ENCODE results near the gene NEK7. TPM values are rescaled to one million over a fixed set of nuclear protein-coding genes. Genes with fewer than 3 reads are reported as not detected.

The NEK7 gene
- total and polyA plus RNA-seq, 2 donors (not counting 1 experiment from before 2014, with no cell fraction given), result 8.1 to 75.4 TPM

DNA sequence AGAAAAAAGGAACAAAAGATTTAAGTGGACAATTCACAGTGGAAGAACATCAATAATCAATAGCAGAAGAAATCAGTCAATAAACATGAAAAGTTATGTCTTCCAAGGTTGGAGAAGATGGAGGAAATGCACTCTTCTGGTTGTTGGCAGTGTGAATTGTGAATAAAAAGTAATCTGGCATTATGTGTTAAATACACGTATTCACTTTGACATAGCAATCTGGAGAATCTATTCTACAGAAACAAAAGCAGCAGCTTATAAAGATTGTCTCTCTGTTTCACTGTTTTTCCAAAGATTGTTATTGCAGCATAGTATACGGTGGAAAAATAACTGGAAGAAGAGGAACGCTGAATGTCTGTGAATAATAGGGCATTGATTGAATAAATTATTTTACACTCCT lies 169.4 kb downstream of the NEK7 start:
- CTCF ChIA-PET, result no interaction called here

DNA sequence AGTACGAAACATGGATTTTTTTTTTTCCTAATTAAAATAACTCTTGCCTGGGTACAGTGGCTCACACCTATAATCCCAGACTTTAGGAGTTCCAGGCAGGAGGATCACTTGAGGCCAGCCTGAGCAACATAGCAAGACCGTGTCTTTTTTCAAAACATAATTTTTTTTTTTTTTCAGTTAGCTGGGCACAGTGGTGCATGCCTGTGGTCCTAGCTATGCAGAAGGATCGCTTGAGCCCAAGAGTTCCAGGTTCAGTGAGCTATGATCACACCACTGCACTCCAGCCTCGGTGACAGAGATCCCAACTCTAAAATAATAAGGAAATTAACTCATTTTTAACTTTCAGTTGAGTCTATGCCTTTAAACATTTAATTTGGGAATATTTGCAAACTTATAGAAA lies 170.1 kb downstream of the NEK7 start:
- H3K79me2 ChIP-seq (ENCODE audit: control insufficient read depth, insufficient read depth, low read length), result no peaks in the 10 kb centered on the region
- no peak overlapping the region for H3K9ac ChIP-seq (ENCODE audit: low read length)
- no peak overlapping the region for H3K27ac Mint-ChIP-seq
- H3K9me3 Mint-ChIP-seq (ENCODE audit: insufficient read depth), result no peaks in the 10 kb centered on the region
- CTCF ChIA-PET, result no interaction called here
- H3K27me3 ChIP-seq (replicated peaks in 1 of 4; ENCODE audit: control extremely low read depth in 1 of 4, control insufficient read depth in 3 of 4, insufficient read depth in 4 of 4, low read length in 3 of 4), result no peaks in the 10 kb centered on the region
- H3K27me3 Mint-ChIP-seq, result peaks cover 4% of the 10 kb centered on the region
- peaks cover 0 to 4% (median 0%) of the 10 kb centered on the region in 3 donors for H3K9me3 ChIP-seq (ENCODE audit: control extremely low read depth in 1 of 3, control insufficient read depth in 2 of 3, insufficient read depth in 1 of 3, low read length in 2 of 3)
- ATAC-seq (ENCODE audit: low read depth), result no peak
- H3K27ac ChIP-seq (ENCODE audit: low read length in 2 of 2), result no peak overlapping the region
- no peaks in the 10 kb centered on the region for H4K20me1 ChIP-seq (ENCODE audit: control insufficient read depth, insufficient read depth, low read length, poor library complexity, severe bottlenecking)
- TF ChIP-seq, protein P1, sequence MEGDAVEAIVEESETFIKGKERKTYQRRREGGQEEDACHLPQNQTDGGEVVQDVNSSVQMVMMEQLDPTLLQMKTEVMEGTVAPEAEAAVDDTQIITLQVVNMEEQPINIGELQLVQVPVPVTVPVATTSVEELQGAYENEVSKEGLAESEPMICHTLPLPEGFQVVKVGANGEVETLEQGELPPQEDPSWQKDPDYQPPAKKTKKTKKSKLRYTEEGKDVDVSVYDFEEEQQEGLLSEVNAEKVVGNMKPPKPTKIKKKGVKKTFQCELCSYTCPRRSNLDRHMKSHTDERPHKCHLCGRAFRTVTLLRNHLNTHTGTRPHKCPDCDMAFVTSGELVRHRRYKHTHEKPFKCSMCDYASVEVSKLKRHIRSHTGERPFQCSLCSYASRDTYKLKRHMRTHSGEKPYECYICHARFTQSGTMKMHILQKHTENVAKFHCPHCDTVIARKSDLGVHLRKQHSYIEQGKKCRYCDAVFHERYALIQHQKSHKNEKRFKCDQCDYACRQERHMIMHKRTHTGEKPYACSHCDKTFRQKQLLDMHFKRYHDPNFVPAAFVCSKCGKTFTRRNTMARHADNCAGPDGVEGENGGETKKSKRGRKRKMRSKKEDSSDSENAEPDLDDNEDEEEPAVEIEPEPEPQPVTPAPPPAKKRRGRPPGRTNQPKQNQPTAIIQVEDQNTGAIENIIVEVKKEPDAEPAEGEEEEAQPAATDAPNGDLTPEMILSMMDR (IDR thresholded peaks at IDR 0.05), result no peak
- TF ChIP-seq EZH2 (IDR thresholded peaks at IDR 0.05; ENCODE audit: borderline replicate concordance, insufficient read depth, low read depth, low read length, poor library complexity, severe bottlenecking), result no peak
- H3K4me2 ChIP-seq (replicated peaks; ENCODE audit: low read depth, low read length, poor library complexity, severe bottlenecking), result no peak overlapping the region
- no peaks in the 10 kb centered on the region for H3K36me3 ChIP-seq (replicated peaks in 1 of 2; ENCODE audit: control extremely low read depth in 1 of 2, control insufficient read depth in 1 of 2, extremely low read depth in 1 of 2, insufficient read depth in 2 of 2, low read length in 1 of 2)
- no peak for DNase-seq
- H3K4me1 Mint-ChIP-seq, result no peaks in the 10 kb centered on the region
- intact Hi-C loops (cut with micrococcal nuclease), result no loop called here
- H3K4me3 Mint-ChIP-seq, result no peak overlapping the region
- 100% methylated on average over 1 of the region's 4 CpGs for WGBS (ENCODE audit: insufficient coverage)
- POLR2A ChIA-PET, result no interaction called here
- H2AFZ ChIP-seq (ENCODE audit: insufficient read depth, low read depth, low read length, poor library complexity, severe bottlenecking), result no peak overlapping the region
- H3K4me3 ChIP-seq (ENCODE audit: control extremely low read depth in 1 of 5, extremely low read depth in 1 of 5, insufficient read depth in 1 of 5, low read depth in 2 of 5, low read length in 4 of 5), result no peak overlapping the region
- H3K4me1 ChIP-seq (ENCODE audit: control insufficient read depth in 2 of 2, insufficient read depth in 2 of 2, low read length in 2 of 2), result no peaks in the 10 kb centered on the region

More for the DNA sequence above, 169.4 kb downstream of the NEK7 start:
- no peaks in the 10 kb centered on the region for H3K9me3 Mint-ChIP-seq (ENCODE audit: insufficient read depth)
- H3K9ac ChIP-seq (ENCODE audit: low read length), result no peak overlapping the region
- H3K27ac ChIP-seq (ENCODE audit: low read length in 2 of 2), result no peak overlapping the region
- H3K4me3 Mint-ChIP-seq, result no peak overlapping the region
- no peak overlapping the region for H3K4me3 ChIP-seq (ENCODE audit: control extremely low read depth in 1 of 5, extremely low read depth in 1 of 5, insufficient read depth in 1 of 5, low read depth in 2 of 5, low read length in 4 of 5)
- no peak overlapping the region for H3K27ac Mint-ChIP-seq
- H2AFZ ChIP-seq (ENCODE audit: insufficient read depth, low read depth, low read length, poor library complexity, severe bottlenecking), result no peak overlapping the region
- POLR2A ChIA-PET, result no interaction called here
- no peaks in the 10 kb centered on the region for H4K20me1 ChIP-seq (ENCODE audit: control insufficient read depth, insufficient read depth, low read length, poor library complexity, severe bottlenecking)
- peaks cover 1% of the 10 kb centered on the region for H3K27me3 Mint-ChIP-seq
- no peaks in the 10 kb centered on the region for H3K27me3 ChIP-seq (replicated peaks in 1 of 4; ENCODE audit: control extremely low read depth in 1 of 4, control insufficient read depth in 3 of 4, insufficient read depth in 4 of 4, low read length in 3 of 4)
- no peak overlapping the region for H3K4me2 ChIP-seq (replicated peaks; ENCODE audit: low read depth, low read length, poor library complexity, severe bottlenecking)
- H3K36me3 ChIP-seq (replicated peaks in 1 of 2; ENCODE audit: control extremely low read depth in 1 of 2, control insufficient read depth in 1 of 2, extremely low read depth in 1 of 2, insufficient read depth in 2 of 2, low read length in 1 of 2), result no peaks in the 10 kb centered on the region
- intact Hi-C loops (cut with micrococcal nuclease), result no loop called here
- no peak for ATAC-seq (ENCODE audit: low read depth)
- no peak for DNase-seq
- TF ChIP-seq EZH2 (IDR thresholded peaks at IDR 0.05; ENCODE audit: borderline replicate concordance, insufficient read depth, low read depth, low read length, poor library complexity, severe bottlenecking), result no peak
- TF ChIP-seq, protein P1 (IDR thresholded peaks at IDR 0.05), result no peak
- WGBS (ENCODE audit: insufficient coverage), result no CpG with 5 or more reads among the region's 3 CpGs
- no peaks in the 10 kb centered on the region for H3K4me1 ChIP-seq (ENCODE audit: control insufficient read depth in 2 of 2, insufficient read depth in 2 of 2, low read length in 2 of 2)
- no peaks in the 10 kb centered on the region for H3K79me2 ChIP-seq (ENCODE audit: control insufficient read depth, insufficient read depth, low read length)
- H3K9me3 ChIP-seq (ENCODE audit: control extremely low read depth in 1 of 3, control insufficient read depth in 2 of 3, insufficient read depth in 1 of 3, low read length in 2 of 3), result peaks cover 0 to 4% (median 0%) of the 10 kb centered on the region in 3 donors
- no peaks in the 10 kb centered on the region for H3K4me1 Mint-ChIP-seq

Data from B cell (primary cell).